Measurements from ENCODE around the gene IFNL2.
"Not testable (repeated sequence)": the region's sequence is repeated elsewhere in the genome, so short reads cannot be mapped to it uniquely, and the experiment has no call there.

IFNL2 gene

DNA sequence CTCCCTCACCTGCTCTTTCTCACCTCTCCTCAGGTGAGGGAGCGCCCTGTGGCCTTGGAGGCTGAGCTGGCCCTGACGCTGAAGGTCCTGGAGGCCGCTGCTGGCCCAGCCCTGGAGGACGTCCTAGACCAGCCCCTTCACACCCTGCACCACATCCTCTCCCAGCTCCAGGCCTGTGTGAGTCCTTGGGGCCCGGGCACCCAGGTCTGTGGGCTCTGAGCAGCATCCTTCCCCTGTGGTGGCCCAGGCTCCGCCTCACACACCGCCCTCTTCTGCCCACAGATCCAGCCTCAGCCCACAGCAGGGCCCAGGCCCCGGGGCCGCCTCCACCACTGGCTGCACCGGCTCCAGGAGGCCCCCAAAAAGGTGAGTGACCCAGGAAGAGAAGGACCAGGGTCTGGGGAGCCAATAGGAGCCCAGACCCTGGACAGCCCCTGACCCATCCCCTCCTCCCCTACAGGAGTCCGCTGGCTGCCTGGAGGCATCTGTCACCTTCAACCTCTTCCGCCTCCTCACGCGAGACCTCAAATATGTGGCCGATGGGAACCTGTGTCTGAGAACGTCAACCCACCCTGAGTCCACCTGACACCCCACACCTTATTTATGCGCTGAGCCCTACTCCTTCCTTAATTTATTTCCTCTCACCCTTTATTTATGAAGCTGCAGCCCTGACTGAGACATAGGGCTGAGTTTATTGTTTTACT is 29.9 kb downstream of the IFNL2 start:
- peak; percentile 72 for DNase-seq

DNA sequence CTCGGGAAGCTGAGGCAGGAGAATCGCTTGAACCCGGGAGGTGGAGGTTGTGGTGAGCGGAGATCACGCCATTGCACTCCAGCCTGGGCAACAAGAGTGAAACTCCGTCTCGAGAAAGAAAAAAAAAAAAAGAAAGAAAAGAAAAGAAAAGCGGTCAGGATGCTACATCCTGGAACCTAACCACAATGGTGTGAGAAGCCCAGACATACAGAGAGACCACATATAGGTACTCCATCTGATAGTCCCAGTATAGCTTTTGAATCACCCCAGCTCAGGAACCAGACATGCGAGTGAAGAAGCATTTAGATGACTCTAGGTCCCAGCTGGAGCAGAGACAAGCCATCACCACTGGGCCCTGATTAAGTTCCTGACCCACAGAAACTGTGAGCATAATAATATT is 31.2 kb downstream of the IFNL2 start:
- peak; percentile 41 for DNase-seq

DNA sequence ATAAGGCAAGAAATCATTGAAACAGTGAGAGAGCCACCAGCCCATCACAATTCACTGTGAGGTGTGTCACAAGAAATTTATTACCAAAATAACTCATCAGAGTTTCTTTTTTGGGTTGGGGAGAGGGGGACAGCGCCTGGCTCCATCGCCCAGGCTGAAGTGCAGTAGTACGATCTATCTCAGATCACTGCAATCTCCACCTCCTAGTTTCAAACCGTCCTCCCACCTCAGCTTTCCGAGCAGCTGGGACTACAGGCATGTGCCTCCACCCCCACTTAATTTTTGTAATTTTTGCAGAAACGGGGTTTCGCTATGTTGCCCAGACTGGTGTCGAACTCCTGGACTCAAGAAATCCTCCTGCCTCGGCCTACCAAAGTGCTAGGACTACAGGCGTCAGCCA is 31.6 kb downstream of the IFNL2 start:
- DNase-seq: no peak

DNA sequence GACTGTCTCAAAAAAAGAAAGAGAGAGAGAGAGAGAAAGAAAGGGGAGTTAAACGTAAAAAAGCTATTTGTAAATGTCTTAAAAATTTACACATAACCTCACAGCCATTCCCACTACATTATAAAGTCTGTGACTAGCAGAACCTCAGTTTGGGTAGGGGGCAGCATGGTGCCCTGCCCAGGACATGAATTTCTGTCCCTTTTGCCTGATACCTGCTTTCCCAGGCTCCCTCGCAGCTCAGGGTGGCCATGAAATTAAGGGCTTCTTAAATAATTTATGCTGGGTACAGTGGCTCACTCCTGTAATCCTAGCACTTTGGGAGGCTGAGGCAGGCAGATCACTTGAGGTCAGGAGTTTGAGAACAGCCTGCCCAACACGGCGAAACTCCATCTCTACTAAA is 32.8 kb downstream of the IFNL2 start:
- no peak for DNase-seq

DNA sequence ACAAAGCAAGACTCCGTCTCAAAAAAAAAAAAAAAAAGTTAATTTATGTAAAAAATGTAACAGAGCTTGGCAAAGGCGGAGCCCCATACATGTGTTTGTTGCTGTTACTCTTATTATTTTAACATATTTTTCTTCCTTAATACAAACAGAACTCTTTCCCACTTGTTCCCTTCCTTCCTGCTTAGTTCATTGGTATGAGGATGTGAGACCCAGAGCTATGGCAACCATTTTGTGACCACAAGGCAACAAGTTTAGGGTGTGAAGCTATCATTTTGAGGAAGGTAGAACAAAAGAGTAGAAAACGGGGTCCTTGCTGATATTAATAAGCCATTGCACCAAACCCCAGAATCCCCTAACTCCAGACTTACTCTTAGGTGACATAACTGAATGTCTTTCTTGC is 33.4 kb downstream of the IFNL2 start:
- DNase-seq: no peak

DNA sequence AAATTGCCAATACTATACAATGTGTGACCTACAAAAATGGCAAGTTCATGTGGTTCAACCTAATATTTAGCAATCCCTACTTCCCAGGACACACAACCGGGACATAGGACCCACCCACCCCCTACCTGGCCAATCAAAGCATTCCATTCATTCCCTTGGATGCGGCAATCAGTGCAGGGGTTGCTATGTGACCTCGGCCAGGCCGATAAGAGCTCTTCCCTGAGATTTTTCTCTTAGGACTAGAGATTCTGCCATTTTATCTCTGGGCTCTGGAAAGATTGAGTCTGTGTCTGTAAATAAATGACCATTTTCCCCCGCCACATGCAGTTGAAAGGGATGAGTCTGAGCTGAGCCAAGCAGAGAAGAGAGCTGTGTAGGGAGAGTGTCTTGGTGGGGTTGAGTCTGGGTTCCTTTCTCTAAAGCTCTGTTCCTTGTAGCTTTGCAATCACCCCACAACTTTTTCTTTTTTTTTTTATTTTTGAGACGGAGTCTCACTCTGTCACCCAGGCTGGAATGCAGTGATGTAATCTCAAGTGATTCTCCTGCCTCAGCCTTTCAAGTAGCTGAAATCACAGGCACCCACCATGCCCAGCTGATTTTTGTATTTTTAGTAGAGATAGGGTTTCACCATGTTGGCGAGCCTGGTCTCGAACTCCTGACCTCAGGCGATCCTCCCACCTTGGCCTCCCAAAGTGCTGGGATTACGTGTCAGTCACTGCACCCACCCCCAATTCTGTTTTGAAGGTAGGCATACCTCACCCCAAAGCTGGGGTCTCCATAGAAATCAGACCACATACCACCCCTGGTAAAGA is 35.4 kb downstream of the IFNL2 start:
- DNase-seq: no peak

DNA sequence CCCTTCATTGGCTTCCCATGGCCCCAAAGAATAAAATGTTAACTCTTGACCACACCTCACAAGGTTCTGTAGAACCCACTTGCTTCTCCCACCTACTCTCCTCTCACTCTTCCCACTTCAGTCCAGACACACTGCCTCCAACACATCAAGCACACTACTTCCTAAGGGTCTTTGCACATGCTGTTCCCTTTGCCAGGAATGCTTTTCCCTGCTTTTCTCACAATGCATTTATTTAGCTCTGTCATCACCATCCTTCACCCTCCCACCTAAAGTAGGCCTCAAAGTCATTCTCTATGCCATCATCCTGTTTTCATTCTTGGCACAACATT is 36.0 kb downstream of the IFNL2 start:
- DNase-seq: no peak

DNA sequence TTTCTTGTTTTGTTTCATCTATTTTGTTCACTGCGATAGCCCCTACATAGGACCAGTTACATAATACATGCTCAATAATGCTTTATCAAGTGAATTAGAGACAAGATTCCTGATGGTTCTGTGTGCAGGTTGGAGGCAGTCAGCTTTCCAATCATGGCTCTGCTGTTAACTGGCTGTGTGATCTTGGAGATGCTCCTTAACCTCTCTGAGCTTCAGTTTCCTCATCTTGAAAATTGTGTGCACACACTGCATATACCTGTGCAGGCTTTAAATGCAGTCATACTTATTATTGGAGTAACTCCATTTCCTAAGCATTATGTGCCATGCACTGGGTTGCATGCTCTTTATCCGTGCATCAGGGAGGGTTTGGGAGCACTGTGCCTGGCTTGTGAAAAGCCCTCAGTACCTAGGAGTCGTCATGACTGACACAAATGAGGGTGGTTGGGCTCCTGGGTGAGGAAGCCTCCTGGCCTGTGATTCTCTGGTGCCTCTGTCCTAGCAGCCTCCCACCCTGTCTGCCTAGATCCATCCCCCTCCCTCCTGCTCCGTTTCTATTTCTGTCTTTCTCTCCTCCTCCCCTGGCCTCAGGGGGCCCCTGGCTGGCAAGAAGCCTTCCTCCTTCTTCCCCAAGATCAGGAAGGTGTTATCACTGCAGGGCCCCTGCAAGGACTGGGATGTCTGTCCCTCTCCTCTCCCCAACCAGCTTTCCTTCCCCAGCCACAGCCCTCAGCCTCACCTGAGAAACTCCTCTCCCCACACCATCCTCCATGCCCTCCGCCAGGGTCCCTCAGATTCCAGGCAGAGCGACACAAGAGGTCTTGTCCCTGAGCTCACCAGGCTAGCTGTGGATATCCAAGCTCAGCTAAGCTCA is 36.7 kb downstream of the IFNL2 start:
- DNase-seq: no peak

DNA sequence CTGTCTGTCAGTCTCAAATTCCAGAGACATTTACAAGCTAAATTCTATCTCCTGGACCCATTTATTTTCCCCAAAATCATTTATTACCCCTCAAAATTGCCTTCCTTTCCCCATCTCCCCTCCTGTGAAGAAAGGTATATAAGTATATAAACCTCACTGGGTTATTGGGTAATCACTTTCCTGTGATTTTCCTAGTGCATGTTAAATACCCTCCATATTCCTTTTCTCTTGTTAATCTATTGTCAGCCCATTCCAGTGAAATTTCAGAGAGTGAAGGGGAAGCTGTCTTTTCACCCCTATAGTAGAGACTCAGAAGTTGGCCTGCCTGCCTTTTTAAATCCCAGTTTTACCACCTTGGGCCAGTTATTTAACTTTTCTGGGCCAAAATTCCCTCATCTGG is 37.9 kb downstream of the IFNL2 start:
- no peak for DNase-seq

DNA sequence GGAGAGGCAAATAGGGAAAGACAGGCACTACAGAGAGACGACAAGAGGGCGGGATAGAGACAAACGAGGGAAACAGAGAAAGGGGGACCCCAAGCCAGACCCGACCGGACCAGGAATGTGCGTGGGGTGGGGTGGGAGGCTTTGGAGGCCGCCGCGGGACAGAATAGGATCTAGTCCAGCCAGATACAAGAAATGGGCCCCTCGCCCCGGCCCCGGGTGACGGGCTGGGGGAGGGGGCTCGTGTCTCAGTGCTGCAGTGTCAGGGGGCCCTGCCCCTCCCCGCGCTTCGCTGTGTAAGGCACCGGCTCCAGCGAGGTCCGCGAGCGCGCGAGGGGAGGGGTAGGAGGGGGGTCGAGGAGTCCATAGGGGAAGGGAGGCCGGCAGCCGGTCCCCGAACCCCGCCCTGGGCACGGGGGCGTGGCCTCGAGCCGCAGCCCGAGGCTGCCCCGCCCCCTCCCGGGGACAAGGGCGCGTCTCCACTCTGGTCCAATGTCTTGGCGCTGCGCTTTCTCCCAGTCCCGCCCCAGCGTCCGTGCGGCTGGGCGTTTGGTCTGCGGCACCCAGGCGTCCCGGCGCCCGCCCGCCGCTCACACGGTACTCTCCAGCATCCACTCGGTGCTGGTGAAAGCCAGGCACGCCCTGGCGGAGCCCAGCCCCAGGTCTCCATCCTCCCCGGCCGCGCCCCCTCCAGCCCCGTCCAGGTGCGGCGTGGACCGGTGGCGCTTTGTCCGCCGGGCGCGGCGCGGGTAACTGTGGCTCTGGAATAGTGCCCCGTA is 39.0 kb downstream of the IFNL2 start:
- no peak for DNase-seq

DNA sequence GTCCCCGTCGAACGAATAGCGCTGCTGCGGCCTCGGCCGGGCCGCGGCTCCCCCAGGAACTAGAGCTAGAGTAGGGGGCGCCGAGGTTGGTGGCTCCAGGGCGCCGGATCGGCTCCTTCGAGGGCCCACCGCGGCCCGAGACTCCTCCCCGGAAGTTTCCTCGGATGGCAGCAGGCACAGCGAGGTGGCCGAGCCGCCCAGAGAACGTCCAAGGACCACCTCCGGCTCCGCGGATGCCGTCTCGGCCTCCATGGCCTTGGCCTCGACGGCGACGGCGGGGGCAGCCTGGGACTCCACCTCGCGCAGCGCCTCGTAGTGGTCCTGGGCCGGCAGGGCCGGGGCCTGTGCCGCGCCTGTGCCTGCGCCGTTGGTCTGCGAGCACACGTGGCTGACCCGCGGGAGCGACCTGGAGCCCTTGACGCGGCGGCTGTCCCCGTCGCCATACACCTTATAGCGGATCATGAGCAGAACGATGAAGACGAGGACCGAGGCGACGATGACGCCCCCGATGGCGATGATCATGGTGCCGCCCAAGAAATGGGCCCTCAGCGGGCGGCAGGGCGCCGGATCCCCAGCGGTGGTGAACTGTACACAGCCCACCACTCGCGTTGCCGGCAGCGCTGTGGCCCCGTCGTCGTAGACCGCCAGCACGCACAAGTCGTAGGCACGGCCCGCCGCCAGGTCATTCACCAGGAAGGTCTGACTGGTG is 39.8 kb downstream of the IFNL2 start:
- DNase-seq: no peak

DNA sequence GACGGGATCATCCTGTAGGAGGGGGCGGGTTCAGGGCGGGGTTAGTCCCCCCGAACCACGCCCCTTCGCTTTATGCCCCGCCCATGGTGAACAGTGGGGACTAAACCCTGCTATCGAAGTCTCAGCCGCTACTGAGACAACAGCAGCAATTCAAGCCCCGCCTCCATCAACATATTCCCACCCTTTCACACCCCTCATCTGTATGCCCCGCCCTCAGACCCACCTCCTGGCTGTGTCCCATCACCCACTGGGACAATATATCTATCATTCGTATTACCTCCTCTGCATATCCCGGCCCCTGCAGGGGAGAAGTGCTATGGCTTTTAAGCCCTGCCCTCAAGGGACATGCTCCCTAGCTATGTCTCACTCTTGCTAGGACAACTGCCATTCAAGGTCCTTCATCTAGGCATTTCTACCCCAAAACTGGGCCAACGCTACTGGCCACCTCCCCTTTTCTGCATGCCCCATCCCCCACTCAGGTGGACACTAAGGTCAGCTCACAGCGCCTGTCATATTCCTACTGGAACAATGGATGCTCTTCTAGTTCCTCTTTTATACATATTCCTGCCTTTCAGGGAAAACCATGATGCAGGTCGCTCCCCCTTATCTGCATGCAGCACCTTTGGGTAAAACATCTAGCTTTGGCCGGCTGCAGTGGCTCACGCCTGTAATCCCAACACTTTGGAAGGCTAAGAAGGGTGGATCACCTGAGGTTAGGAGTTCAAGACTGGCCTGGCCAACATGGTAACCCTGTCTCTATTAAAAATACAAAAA is 40.5 kb downstream of the IFNL2 start:
- DNase-seq: no peak

DNA sequence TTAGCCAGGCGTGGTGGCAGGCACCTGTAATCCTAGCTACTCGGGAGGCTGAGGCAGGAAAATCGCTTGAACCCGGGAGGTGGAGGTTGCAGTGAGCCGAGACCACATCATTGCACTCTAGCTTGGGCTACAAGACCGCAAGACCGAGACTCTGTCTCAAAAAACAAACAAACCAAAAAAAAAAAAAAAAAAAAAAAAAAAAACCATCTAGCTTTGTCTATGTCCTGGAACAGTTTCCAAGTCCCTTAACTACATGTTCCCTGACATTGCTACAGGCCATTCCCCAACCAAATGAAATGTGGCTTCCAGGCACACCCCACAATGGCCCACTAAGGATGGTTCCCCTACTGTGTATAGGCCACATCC is 41.1 kb downstream of the IFNL2 start:
- DNase-seq: not testable (repeated sequence)

DNA sequence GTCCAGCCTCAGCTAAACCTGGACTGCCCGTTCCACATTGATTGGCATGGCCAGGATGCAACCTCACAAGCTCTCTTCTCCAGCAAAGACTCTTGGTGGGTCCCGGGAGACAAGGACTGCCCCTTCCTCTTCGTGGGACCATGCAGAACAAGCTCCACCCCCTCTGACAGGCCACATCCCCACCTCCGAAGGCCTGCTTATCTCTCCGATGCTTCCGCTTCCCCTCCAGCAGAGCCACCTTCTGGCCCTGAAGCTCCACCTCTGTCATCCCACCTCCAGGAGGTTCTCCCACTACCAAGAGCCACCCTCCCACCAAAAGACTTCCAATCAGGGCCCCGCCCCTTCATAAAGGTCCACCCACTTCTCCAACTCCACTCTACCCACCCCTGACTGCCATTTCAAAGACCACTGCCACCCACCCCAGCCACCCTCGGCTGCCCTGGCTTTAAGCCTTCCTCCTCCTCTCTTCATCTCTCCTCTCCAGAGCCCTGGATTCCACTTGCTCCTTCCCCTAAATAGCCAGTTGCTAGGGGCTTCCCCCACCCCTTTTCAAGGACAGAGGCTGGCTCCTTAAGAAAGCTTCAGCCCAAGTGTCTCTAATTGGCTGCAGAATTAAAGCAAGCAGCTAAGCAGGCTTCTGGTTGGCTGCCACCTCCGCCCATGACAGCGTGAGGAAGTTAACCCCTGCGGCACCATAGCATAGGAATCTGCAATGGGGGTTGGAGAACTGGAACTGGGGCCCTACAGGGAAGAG is 42.5 kb downstream of the IFNL2 start:
- no peak for DNase-seq

DNA sequence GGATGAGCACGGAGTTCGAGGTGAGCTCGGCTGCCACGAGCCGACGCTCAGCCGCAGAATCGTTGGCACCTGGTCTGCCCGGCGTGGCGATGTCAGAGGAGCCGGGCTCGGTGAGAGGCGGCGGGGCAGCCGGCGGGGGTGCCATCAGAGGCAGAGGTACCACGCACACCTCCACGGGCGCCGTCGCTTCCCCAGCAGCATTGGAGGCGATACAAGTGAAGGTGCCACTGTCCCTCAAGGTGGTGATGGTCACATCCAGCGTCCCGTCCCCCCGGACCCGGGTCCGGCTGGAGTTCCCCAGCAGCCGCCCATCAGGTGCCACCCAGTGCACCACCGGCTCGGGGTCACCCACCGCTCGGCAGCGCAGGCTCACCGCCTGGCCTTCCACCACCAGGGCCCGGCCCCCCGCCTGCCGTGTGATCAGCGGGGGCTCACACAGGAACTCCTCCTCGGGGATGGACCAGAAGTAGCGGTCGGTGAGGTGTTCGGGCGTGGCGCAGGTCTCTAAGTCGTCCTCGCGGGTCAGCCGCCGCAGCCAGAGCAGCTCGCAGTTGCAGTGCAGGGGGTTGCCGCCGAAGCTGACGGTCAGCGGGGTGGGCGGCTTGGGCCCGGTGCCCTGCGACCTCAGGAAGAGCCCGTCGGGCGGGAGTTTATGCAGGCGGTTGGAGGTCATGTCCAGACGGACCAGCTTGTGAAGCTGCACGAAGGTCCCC is 46.0 kb downstream of the IFNL2 start:
- DNase-seq: no peak

DNA sequence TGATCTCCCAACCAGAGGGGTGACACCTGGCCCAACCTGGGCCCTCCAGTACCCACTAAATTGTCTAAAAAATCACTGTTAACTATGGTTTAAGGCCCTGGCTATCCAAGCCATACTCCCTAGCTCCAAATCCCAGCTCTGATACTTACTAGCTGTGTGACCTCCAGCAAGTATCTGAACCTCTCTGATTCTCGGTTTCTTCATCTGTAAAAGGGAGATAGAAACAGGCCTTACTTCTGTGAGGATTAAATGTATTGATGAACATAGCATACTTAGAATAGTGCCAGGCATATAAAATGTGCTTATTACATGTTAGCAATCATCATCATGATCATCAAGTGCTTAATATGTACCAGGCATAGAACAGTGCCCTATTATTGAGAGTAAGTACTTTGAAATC is 47.7 kb downstream of the IFNL2 start:
- no peak for DNase-seq

DNA sequence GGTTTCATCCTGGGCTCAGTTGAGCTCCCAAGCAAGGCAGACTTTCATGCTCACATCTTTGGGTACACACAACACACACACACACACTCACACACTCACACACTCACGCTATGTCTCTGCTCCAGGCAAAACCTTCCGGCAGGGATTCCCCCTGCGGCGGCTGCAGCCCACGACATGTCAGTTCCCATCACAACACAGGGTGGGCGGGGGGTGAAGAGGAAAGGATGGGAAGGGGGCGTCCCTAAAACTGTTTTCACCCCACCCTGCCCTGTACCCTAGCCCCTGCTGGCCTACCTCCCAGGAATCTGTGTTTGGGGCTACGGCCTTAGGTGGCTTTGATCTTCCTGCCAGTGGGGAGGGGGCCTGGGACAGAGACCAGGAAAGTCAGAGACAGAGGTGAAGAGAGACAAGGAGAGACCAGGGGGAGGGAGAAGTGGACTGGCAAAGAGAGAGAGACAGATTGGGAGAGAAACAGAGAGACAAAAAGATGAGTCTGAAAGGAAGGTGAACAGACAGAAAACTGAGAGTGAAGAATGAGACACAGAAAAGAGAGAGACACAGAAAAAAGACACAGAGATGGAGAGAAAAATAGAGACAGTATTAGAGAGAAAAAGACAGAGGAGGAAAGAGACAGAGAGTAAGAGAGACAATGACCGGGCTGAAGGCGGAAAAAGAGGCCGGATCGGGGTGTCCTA is 48.6 kb downstream of the IFNL2 start:
- no peak for DNase-seq

DNA sequence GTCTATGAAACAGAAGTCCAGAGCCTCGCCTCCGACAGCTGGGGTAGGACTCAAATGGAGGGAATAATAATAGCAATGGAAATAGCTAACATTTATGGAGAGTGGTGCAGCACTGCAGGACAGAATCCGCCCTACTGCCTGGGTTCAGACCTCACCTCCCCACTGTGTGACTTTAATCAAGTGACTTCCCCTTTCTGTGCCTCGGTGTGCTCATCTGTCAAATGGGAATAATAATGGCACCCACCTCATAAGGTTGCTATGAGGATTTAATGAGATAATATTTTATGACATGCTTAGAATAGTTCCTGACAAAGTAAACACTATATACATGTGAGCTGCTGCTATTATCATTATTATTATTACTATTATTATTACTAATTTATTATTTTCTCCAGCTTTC is 49.3 kb downstream of the IFNL2 start:
- no peak for DNase-seq

DNA sequence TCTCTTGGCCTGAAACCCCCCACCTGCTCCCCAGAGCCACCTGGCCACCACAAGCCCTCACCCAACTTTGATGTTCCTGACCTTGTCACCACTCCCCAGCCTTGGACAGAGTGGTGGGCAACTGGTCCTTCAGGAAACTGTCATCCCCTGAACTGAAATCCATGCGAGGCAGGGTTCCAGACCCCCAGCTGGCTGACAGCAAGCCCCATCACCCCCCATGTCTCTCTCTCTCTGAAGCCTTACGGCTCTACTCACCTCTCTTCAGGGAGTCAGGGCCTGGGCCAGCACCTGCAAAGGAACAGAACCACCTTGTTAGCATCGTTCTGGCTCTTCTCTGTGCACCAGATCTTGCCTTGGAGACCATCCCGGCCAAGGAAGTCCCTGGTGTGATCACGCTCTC is 49.9 kb downstream of the IFNL2 start:
- DNase-seq: no peak

DNA sequence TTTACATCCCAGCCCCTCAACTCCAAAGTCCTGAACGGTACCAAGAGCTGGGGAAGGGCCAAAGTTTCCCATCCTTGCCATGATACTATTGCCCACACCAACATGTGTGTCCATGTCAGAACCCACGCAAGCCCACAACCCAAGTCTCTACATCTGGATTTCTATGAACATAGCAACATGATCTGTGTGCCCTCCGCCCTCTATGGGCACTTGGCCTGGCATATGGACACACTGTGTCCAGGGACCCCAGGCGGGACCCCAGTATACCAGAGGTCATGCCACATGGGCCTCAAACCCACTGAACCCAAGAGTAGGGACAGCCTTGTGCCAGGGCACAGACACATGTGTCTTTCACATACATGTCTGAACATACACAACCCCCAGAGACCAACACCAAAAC is 50.5 kb downstream of the IFNL2 start:
- DNase-seq: no peak
